ENCODE data around the gene MTX3. TPM values are rescaled to one million over a fixed set of nuclear protein-coding genes. Genes with fewer than 3 reads are reported as not detected.

The MTX3 gene
- polyA plus RNA-seq, 1 experiment, result 15.2 TPM

DNA sequence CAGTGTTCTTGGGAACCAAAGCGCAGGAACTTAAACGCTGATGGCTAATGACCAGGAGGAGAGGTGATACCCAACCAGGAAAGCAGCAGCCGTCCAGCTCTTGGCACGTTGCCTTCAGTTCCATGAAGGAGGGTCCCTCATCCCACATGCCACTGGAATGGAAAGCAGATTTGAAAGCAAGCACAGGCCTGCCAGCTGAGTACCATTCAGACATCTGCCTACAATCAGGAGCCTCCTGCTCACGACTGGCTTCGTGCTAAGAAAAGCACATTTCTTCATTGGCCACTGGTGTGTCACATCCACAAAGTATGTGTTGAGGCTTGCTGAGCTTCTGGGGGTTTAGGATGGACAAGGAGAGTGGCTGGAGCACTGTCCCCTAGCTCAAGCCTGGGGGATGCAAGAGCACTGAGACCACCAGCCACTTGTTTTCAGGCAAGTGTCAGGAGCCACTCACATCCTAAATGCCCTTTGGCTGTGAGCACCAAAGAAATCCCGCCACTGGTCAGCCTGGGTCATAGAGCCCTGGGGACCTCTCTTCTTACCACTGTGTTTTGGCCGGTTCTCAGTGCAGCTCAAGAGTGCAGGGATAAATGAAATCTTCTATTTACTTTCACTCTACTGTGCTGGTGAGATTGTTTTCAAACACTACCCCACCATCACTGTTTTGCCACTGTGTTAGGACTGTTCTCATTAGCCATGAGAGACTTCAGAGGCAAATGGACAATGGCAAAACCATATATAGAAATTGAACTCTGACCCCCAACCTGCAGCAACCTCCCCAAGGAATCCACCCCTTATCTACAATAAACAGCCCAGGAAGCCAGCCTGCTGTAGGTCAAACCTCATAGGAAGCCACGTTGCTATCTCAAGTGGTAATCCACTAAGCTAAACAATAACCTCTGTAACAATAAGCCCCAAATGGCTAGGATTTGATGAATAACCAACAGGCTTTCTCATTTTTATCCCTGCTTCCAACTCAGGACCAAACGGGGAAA, 58.3 kb downstream of the MTX3 start:
- Histone ChIP-seq H3K4me3 (ENCODE audit: low read depth, low read length) (no peak overlapping the region), H3K9me3 (ENCODE audit: control insufficient read depth, insufficient read depth, low read length) (no peaks in the 10 kb centered on the region), H3K27ac (ENCODE audit: low read depth, low read length) (no peak overlapping the region), H3K27me3 (ENCODE audit: control insufficient read depth, insufficient read depth, low read length) (no peaks in the 10 kb centered on the region)
- TF ChIP-seq, protein P1, sequence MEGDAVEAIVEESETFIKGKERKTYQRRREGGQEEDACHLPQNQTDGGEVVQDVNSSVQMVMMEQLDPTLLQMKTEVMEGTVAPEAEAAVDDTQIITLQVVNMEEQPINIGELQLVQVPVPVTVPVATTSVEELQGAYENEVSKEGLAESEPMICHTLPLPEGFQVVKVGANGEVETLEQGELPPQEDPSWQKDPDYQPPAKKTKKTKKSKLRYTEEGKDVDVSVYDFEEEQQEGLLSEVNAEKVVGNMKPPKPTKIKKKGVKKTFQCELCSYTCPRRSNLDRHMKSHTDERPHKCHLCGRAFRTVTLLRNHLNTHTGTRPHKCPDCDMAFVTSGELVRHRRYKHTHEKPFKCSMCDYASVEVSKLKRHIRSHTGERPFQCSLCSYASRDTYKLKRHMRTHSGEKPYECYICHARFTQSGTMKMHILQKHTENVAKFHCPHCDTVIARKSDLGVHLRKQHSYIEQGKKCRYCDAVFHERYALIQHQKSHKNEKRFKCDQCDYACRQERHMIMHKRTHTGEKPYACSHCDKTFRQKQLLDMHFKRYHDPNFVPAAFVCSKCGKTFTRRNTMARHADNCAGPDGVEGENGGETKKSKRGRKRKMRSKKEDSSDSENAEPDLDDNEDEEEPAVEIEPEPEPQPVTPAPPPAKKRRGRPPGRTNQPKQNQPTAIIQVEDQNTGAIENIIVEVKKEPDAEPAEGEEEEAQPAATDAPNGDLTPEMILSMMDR (IDR thresholded peaks at IDR 0.05; ENCODE audit: low read depth, low read length), result no peak
- CTCF ChIA-PET, result interaction anchor here (0.5 kb wide), 1 partner anchor 223 kb away, joined by 3 read pairs; no protein-coding TSS in a partner anchor
- POLR2A ChIA-PET, result no interaction called here
- DNase-seq (ENCODE audit: low read depth, low spot score), result no peak

DNA sequence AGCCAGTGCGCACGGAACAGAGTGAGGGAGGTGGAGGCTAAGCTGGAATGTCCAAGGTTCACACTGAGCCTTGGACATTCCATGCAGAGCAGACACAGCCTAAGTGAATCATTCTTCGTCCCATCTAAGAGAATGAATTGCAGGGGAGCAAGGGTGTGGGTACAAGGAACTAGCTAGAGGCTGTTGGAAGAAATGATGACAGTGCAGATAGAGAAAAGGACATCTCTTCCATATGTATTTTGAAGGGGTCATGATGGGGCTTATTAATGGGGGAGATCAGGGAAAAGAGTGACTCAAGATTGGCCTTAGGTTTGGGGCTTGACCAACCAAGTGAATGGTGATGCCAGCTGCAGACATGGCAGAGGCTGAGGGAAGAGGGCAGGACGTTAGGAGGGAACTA, 59.2 kb downstream of the MTX3 start:
- Histone ChIP-seq H3K9me3 (ENCODE audit: control insufficient read depth, insufficient read depth, low read length) (no peaks in the 10 kb centered on the region), H3K27me3 (ENCODE audit: control insufficient read depth, insufficient read depth, low read length) (peaks cover 2% of the 10 kb centered on the region), H3K27ac (ENCODE audit: low read depth, low read length) (no peak overlapping the region), H3K4me3 (ENCODE audit: low read depth, low read length) (no peak overlapping the region)
- TF ChIP-seq, protein P1 (IDR thresholded peaks at IDR 0.05; ENCODE audit: low read depth, low read length), result no peak
- no peak for DNase-seq (ENCODE audit: low read depth, low spot score)
- CTCF ChIA-PET, result interaction anchor here (1.2 kb wide), 1 partner anchor 151 kb away, joined by 5 read pairs; no protein-coding TSS in a partner anchor
- POLR2A ChIA-PET, result no interaction called here

DNA sequence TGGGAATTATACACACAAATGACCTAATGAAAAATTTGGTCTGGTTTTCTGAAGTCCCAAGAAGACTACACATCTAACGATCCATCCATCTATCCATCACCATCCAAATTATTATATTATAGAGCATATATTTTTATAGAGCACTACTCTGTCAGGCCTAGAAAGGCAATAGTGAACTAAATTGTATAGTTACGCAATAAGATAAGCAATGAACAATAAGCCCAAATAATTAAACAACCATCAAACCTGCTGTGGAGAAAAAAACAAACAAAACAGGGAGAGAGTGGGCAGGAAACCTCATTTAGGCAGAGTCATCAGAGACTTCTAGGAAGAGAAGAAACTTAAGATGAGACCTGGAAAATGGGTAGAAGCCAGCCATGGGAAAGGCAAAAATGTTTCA, 59.7 kb downstream of the MTX3 start:
- Histone ChIP-seq H3K27me3 (ENCODE audit: control insufficient read depth, insufficient read depth, low read length) (peaks cover 2% of the 10 kb centered on the region), H3K9me3 (ENCODE audit: control insufficient read depth, insufficient read depth, low read length) (no peaks in the 10 kb centered on the region), H3K27ac (ENCODE audit: low read depth, low read length) (no peak overlapping the region), H3K4me3 (ENCODE audit: low read depth, low read length) (no peak overlapping the region)
- CTCF ChIA-PET, result interaction anchor here (1.2 kb wide), 1 partner anchor 152 kb away, joined by 5 read pairs; no protein-coding TSS in a partner anchor
- TF ChIP-seq, protein P1 (IDR thresholded peaks at IDR 0.05; ENCODE audit: low read depth, low read length), result no peak
- POLR2A ChIA-PET, result no interaction called here
- DNase-seq (ENCODE audit: low read depth, low spot score), result no peak

DNA sequence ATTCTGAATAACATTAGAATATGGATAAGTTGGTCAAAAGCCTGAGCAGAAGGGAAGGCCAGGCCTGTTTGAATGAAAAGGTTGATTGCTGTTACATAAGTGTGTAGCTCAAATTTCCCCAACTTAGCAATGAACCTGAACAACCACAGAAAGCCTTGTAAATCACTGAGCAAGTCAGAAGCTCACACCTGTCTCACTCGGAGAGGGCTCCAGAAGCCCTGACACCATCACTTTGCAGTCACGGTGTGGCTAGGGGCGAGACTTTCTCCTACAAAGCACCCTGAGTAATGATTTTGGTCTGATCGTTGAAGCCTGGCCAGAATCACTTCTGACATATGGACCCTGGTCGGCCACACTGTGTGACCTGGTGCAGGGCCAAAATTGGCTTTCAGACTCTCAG, 62.0 kb downstream of the MTX3 start:
- Histone ChIP-seq H3K27ac (ENCODE audit: low read depth, low read length) (no peak overlapping the region), H3K9me3 (ENCODE audit: control insufficient read depth, insufficient read depth, low read length) (no peaks in the 10 kb centered on the region), H3K4me3 (ENCODE audit: low read depth, low read length) (no peak overlapping the region), H3K27me3 (ENCODE audit: control insufficient read depth, insufficient read depth, low read length) (peaks cover 2% of the 10 kb centered on the region)
- no peak for DNase-seq (ENCODE audit: low read depth, low spot score)
- CTCF ChIA-PET, result no interaction called here
- POLR2A ChIA-PET, result no interaction called here
- TF ChIP-seq, protein P1 (IDR thresholded peaks at IDR 0.05; ENCODE audit: low read depth, low read length), result no peak

Small RNA genes lying within 50 kb of the gene (small RNA-seq; reads per million reads assigned to genes)
- gene TRMT112P2 (ENCODE audit: insufficient read length, low read depth), result not detected

Other genes with a start within 250 kb of the MTX3 start
- 0.94 and 1.2 TPM in 2 replicates for gene THBS4, start 44.1 kb upstream of the MTX3 start, polyA plus RNA-seq (2011; rRNA removed)